ENCODE results near the gene NELFA.

The NELFA gene

GRCh38 chr4:2008921-2009650 is at the start of gene NELFA:
Gene NELFA, minus strand, starts transcription at chr4:2008974. Its CDS starts 15 bp downstream, at chr4:2008959.
- DNase-seq, result peak; percentile 85

- DNase-seq, result no peak
These were observed 48.8 kb upstream of the NELFA start for GRCh38 chr4:2057382-2058065.

GRCh38 chr4:2054217-2054616 is 45.4 kb upstream of the NELFA start:
- DNase-seq, result no peak

GRCh38 chr4:2051086-2051485 is 42.3 kb upstream of the NELFA start:
- DNase-seq, result no peak

GRCh38 chr4:2049811-2050210 is 41.0 kb upstream of the NELFA start:
- DNase-seq, result no peak

GRCh38 chr4:2049381-2049780 is 40.6 kb upstream of the NELFA start:
- no peak for DNase-seq

- DNase-seq, result no peak
These were observed 40.1 kb upstream of the NELFA start for GRCh38 chr4:2048831-2049230.

GRCh38 chr4:2047781-2048581 is 39.2 kb upstream of the NELFA start:
- no peak for DNase-seq

GRCh38 chr4:2047031-2047660 is 38.4 kb upstream of the NELFA start:
- no peak for DNase-seq

- no peak for DNase-seq
These were observed 37.5 kb upstream of the NELFA start for GRCh38 chr4:2046031-2046961.

GRCh38 chr4:2045518-2045951 is 36.8 kb upstream of the NELFA start:
- DNase-seq, result no peak

GRCh38 chr4:2044542-2045517 is 36.1 kb upstream of the NELFA start:
- DNase-seq, result no peak

- DNase-seq, result no peak
These were observed 35.3 kb upstream of the NELFA start for GRCh38 chr4:2044119-2044485.

GRCh38 chr4:2043396-2044118 is 34.8 kb upstream of the NELFA start:
- DNase-seq, result no peak

- no peak for DNase-seq
These were observed 34.2 kb upstream of the NELFA start for GRCh38 chr4:2042947-2043395.

GRCh38 chr4:2042204-2042946 is 33.6 kb upstream of the NELFA start:
- DNase-seq, result no peak

- peak; percentile 73 for DNase-seq
These were observed 32.7 kb upstream of the NELFA start for GRCh38 chr4:2041239-2042130.
